K562 (cell line): ENCODE results near the gene RNASET2. TPM values are rescaled to one million over a fixed set of nuclear protein-coding genes. Genes with fewer than 3 reads are reported as not detected.

Experiments used
- ATAC-seq: fragments of 200-7000 bp; cut with Tn5 transposase; 3 replicates; pipeline ENCODE4 v1.9.1; 2020; ENCODE audit warnings: moderate library complexity
- BruUV-seq: library from RNA; stranded (reverse); fragments of 400-500 nt; replicated peaks from 2 replicates; lab custom pipeline; 2021; lab: Mats Ljungman, UMichigan
- CTCF ChIA-PET: fragments of 300-600 bp; formaldehyde crosslinking; extraction: SDS; loops from one replicate; lab custom pipeline; 2021; ENCODE audit warnings: low intra/inter-chr PET ratio; lab: Yijun Ruan, JAX
- POLR2A ChIA-PET: fragments of 300-600, 350-650 bp; sonication (Branson Sonifier 250); formaldehyde crosslinking; extraction: SDS; loops from one replicate; lab custom pipeline; 2021; ENCODE audit warnings: antibody characterized with exemption, inconsistent platforms; lab: Yijun Ruan, JAX
- DNase-seq, 4 experiments: peaks; one replicate each; pipeline versions ENCODE4 v3.0.0 to v3.0.0-alpha.2; 2011 to 2018; ENCODE audit warnings: low spot score in 3 of 4, mixed read lengths in 3 of 4; ENCODE audit errors: extremely low read depth in 1 of 4
- FAIRE-seq: peaks from 2 replicates; lab custom pipeline; 2011; peaks lifted over from hg19 to GRCh38; lab: Jason Lieb, UNC
- H2AFZ ChIP-seq: 2 replicates; pipeline ENCODE4 v1.6.0; 2011; ENCODE audit warnings: low read depth, low read length, control low read depth, inconsistent platforms
- H3K27ac ChIP-seq: fragments of 200-600 bp; 3 replicates; pipeline ENCODE4 v1.8.0; 2011; ENCODE audit warnings: low read depth, mild to moderate bottlenecking, control low read depth, inconsistent platforms, low read length, moderate library complexity, mixed read lengths; ENCODE audit errors: extremely low read depth
- H3K27me3 ChIP-seq, 2 experiments: fragments of 300-600 bp in 1 of 2; 2 replicates in 1 of 2; 3 replicates in 1 of 2; pipeline versions ENCODE4 v1.6.0 to v1.8.0; 2011; ENCODE audit warnings: inconsistent platforms in 2 of 2, low read length in 2 of 2, mild to moderate bottlenecking in 1 of 2, mixed read lengths in 1 of 2, moderate library complexity in 1 of 2; ENCODE audit not compliant: control insufficient read depth in 2 of 2, insufficient read depth in 2 of 2
- H3K36me3 ChIP-seq: fragments of 300-600 bp; 3 replicates; pipeline ENCODE4 v1.8.0; 2011; ENCODE audit warnings: mild to moderate bottlenecking, low read length, inconsistent platforms; ENCODE audit not compliant: control insufficient read depth, insufficient read depth
- H3K4me1 ChIP-seq, 2 experiments: fragments of 200-600 bp in 1 of 2; replicated peaks in 1 of 2; 2 replicates in 1 of 2; 3 replicates in 1 of 2; pipeline versions ENCODE4 v1.5.1 to v1.8.0; 2011; ENCODE audit warnings: inconsistent platforms in 2 of 2, low read length in 2 of 2, mild to moderate bottlenecking in 1 of 2, mixed read lengths in 1 of 2, moderate library complexity in 1 of 2; ENCODE audit not compliant: control insufficient read depth in 2 of 2, insufficient read depth in 2 of 2
- H3K4me2 ChIP-seq: 2 replicates; pipeline ENCODE4 v1.6.1; 2011; ENCODE audit warnings: low read length, control low read depth, inconsistent platforms, mixed read lengths; ENCODE audit not compliant: insufficient read depth
- H3K4me3 ChIP-seq: fragments of 200-600 bp; sonication (generic), shearing (Covaris generic); 2 replicates; pipeline ENCODE4 v1.5.1; 2016; ENCODE audit warnings: control low read depth, inconsistent platforms
- H3K79me2 ChIP-seq: fragments of 200-600 bp; 3 replicates; pipeline ENCODE4 v1.8.0; 2011; ENCODE audit warnings: low read length, inconsistent platforms; ENCODE audit not compliant: control insufficient read depth, insufficient read depth
- H3K9ac ChIP-seq, 2 experiments: 2 replicates each; pipeline versions ENCODE4 v1.6.0 to v1.6.1; 2011; ENCODE audit warnings: low read depth in 2 of 2, low read length in 2 of 2, control low read depth in 1 of 2, inconsistent platforms in 1 of 2, mild to moderate bottlenecking in 1 of 2, mixed read lengths in 1 of 2; ENCODE audit not compliant: insufficient read depth in 1 of 2
- H3K9me1 ChIP-seq: one replicate; pipeline ENCODE4 v1.6.0; 2011; ENCODE audit warnings: inconsistent platforms, mild to moderate bottlenecking, low read length, moderate library complexity; ENCODE audit not compliant: control insufficient read depth, insufficient read depth
- H3K9me3 ChIP-seq: replicated peaks from 2 replicates; pipeline ENCODE4 v1.5.1; 2011; ENCODE audit warnings: low read depth, low read length, inconsistent platforms; ENCODE audit not compliant: control insufficient read depth, insufficient read depth
- H4K20me1 ChIP-seq: replicated peaks from 2 replicates; pipeline ENCODE4 v1.6.1; 2011; ENCODE audit warnings: low read length, inconsistent platforms, mixed read lengths; ENCODE audit not compliant: control insufficient read depth, insufficient read depth
- RAD21 ChIP-seq, 2 experiments: fragments of 250-450 bp in 1 of 2; fragments of 450-650 bp in 1 of 2; sonication (Bioruptor Pico) in 1 of 2; formaldehyde crosslinking in 1 of 2; IDR thresholded peaks in 1 of 2; conservative IDR thresholded peaks in 1 of 2; 2 replicates each; pipeline versions ENCODE4 v1.4.0 to v1.8.0; 2020 to 2022; ENCODE audit warnings: mild to moderate bottlenecking in 2 of 2, moderate library complexity in 1 of 2
- ZNF133 ChIP-seq: fragments of 250-450 bp; sonication (Bioruptor Pico); IDR thresholded peaks from 2 replicates; pipeline ENCODE4 v1.4.0; 2020; ENCODE audit warnings: mild to moderate bottlenecking
- ZNF263 ChIP-seq: sonication (generic); formaldehyde crosslinking; IDR thresholded peaks from 2 replicates; pipeline ENCODE4 v1.8.0; 2022; ENCODE audit warnings: mild to moderate bottlenecking, missing genetic modification reagents, borderline replicate concordance
- WGBS: fragments of 100-300 bp; shearing (Covaris generic); methylation state at CpG from one replicate; pipeline ENCODE4 v1.1.6; 2016; ENCODE audit warnings: low coverage, mixed read lengths; ENCODE audit not compliant: insufficient coverage; ENCODE audit errors: missing lambda C conversion rate; 5-methylcytosine and 5-hydroxymethylcytosine counted together
- in situ Hi-C: fragments of 300-500 bp; cut with MboI; formaldehyde crosslinking; loops from 4 replicates; pipeline ENCODE4 v1.15.0; 2018; ENCODE audit warnings: inconsistent platforms, mixed read lengths
- intact Hi-C: fragments of 100-400 bp; cut with micrococcal nuclease; formaldehyde crosslinking; loops from 2 replicates; pipeline ENCODE4 v1.14.2; 2022
- polyA plus RNA-seq, 8 experiments: library from polyadenylated mRNA; depleted of rRNA in 4 of 8; stranded (reverse) in 5 of 8; unstranded in 3 of 8; fragments of >200 nt; fragmentation: Nextera tagmentation in 2 of 8; fragmentation: Illumina TruSeq in 1 of 8; extraction: Ambion mirVana in 2 of 8; extraction: Trizol in 1 of 8; gene quantifications; 2 replicates each; pipeline versions ENCODE4 v1.2.1 to v1.2.3, GENCODE V29; 2011 to 2014; ENCODE audit warnings: inconsistent platforms in 1 of 8, missing spikeins in 1 of 8
- total RNA-seq, 7 experiments: library from RNA; depleted of rRNA in 6 of 7; stranded (reverse); fragments of >200 nt in 6 of 7; fragmentation: Illumina TruSeq in 2 of 7; extraction: Trizol in 2 of 7; gene quantifications; 2 replicates each; pipeline versions ENCODE4 v1.2.1 to v1.2.3, GENCODE V29; 2011 to 2021; ENCODE audit warnings: low replicate concordance in 1 of 7
- TF ChIP-seq, protein P1 (sequence below): sonication (generic); formaldehyde crosslinking; IDR thresholded peaks from 2 replicates; pipeline ENCODE4 v1.9.0; 2022; ENCODE audit warnings: mild to moderate bottlenecking, missing genetic modification reagents

Gene RNASET2
- total and polyA plus RNA-seq, 9 of the 15 experiments (the other 6 are each of a cell fraction or from before 2014, with no cell fraction given) = 7.4 to 141 (median 91.3) TPM

DNA sequence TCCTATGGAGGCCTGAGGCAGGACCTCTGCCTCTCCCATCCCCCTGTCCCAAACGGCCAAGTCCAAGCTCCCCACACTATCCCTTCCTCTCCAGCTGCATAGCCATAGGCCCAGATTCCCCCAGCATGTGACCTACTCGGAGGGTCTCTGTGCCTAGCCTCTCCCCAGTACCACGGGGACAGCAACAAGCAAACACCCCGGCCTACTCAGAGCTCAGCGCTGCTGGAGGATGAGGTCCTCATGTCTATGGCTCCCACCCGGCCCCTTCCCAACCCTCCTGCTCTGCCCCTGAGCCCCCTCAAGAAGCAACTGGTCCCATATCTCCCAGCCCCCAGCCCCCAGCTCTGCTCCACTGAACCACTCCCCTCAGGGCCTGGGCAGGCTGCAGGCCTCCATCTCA, 24.2 kb downstream of the RNASET2 start (continued):
- no peak for TF ChIP-seq RAD21 (CRISPR knock-in tag; conservative IDR thresholded peaks at IDR 0.05 in 1 of 2, IDR thresholded peaks at IDR 0.05 in 1 of 2)
- TF ChIP-seq, protein P1, sequence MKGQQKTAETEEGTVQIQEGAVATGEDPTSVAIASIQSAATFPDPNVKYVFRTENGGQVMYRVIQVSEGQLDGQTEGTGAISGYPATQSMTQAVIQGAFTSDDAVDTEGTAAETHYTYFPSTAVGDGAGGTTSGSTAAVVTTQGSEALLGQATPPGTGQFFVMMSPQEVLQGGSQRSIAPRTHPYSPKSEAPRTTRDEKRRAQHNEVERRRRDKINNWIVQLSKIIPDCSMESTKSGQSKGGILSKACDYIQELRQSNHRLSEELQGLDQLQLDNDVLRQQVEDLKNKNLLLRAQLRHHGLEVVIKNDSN (CRISPR knock-in tag) = no peak

DNA sequence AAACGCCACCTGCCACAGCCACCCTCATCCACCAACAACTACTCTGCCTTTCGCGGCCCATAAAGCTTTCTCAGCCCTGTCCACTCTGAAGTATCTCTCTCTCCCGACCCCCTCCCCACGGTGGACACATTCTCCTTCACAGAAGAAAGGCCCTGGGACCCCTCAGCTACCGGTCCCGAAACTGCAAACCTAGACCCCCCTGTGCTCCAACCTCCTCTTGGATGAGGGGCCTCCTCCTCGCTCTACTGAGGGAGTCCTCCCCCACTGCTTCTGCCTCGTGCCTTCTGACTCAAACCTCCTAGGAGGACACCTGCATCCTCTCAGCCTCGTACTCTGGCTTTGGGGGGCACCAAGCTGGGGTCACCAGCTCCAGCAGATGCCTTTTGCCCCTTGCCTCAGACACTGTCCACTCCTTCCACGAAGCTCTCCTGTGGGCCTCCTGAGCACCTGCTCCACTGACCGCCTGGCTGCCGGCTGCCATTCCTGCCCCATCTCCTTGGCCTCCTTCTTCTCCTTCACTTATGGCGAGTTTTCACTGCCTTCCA, 24.9 kb downstream of the RNASET2 start:
- in situ Hi-C loops (no loop called here), intact Hi-C loops (no loop called here)
- ChIA-PET CTCF (no interaction called here), POLR2A (interaction anchor here (0.7 to 1.2 kb wide), 4 partner anchors 9 to 129 kb away, joined by 3 to 7 read pairs (median 3); no protein-coding TSS in a partner anchor)
- Histone ChIP-seq H3K4me2 (no peak overlapping the region), H3K4me3 (no peak overlapping the region), H3K27ac (no peak overlapping the region), H4K20me1 (no peaks in the 10 kb centered on the region), H3K9me1 (peaks cover 4% of the 10 kb centered on the region), H3K27me3 (no peaks in the 10 kb centered on the region; a peak in 1 of 5 replicates), H3K9me3 (no peaks in the 10 kb centered on the region), H2AFZ (no peak overlapping the region), H3K4me1 (peaks cover 13 to 18% of the 10 kb centered on the region in 2 experiments), H3K36me3 (peaks cover 15% of the 10 kb centered on the region; the same call in 2 of the 3 replicates), H3K9ac (no peak overlapping the region), H3K79me2 (no peaks in the 10 kb centered on the region)
- no peak for TF ChIP-seq ZNF133 (CRISPR knock-in tag)
- 0 out of 2 replicates have a peak, but pooled peaks have one; percentile 52 for TF ChIP-seq ZNF263 (CRISPR knock-in tag)
- FAIRE-seq (no peak), DNase-seq (no peak), ATAC-seq (no peak)
- WGBS = 58% methylated on average over 14 of the region's 14 CpGs
- no TSS peak for BruUV-seq
